IMR-90 (cell line): ENCODE data around the gene RPL41. TPM values are rescaled to one million over a fixed set of nuclear protein-coding genes. Genes with fewer than 3 reads are reported as not detected.

Experiments
- ATAC-seq: fragments of 200-7000 bp; cut with Tn5 transposase; 2 replicates; pipeline ENCODE4 v1.9.1; 2020; ENCODE audit warnings: low read depth, mild to moderate bottlenecking, moderate library complexity
- Bru-seq: library from RNA; stranded (reverse); fragments of 400-500 nt; gene quantifications from one replicate; lab custom pipeline; 2021; lab: Mats Ljungman, UMichigan
- BruChase-seq, 2 experiments: library from RNA; stranded (reverse); fragments of 400-500 nt; gene quantifications; one replicate each; lab custom pipeline; 2021; lab: Mats Ljungman, UMichigan
- BruUV-seq: library from RNA; stranded (reverse); fragments of 400-500 nt; replicated peaks from 2 replicates; lab custom pipeline; 2021; lab: Mats Ljungman, UMichigan
- CTCF ChIA-PET: fragments of 300-600 bp; formaldehyde crosslinking; extraction: SDS; loops from one replicate; lab custom pipeline; 2021; ENCODE audit warnings: antibody characterized with exemption; lab: Yijun Ruan, JAX
- POLR2A ChIA-PET: fragments of 300-600 bp; sonication (Branson Sonifier 250); formaldehyde crosslinking; loops from one replicate; lab custom pipeline; 2022; ENCODE audit warnings: antibody characterized with exemption; ENCODE audit not compliant: unreplicated experiment; lab: Charles Lee
- DNase-seq: peaks from one replicate; pipeline ENCODE4 v3.0.0; 2013
- H2AFZ ChIP-seq: replicated peaks from 2 replicates; pipeline ENCODE3; 2013; ENCODE audit warnings: low read length, mild to moderate bottlenecking; ENCODE audit not compliant: poor library complexity
- H2AK5ac ChIP-seq: 2 replicates; pipeline ENCODE4 v1.6.1; 2013; ENCODE audit warnings: low read depth, low read length, inconsistent platforms
- H2AK9ac ChIP-seq: replicated peaks from 2 replicates; pipeline ENCODE3; 2013; ENCODE audit warnings: mild to moderate bottlenecking, low read depth, low read length, moderate library complexity; ENCODE audit not compliant: poor library complexity
- H2BK120ac ChIP-seq: 2 replicates; pipeline ENCODE4 v1.6.1; 2013; ENCODE audit warnings: low read depth, low read length, inconsistent platforms
- H2BK15ac ChIP-seq: 3 replicates; pipeline ENCODE4 v1.6.1; 2013; ENCODE audit warnings: low read depth, low read length, inconsistent platforms
- H2BK20ac ChIP-seq: 2 replicates; pipeline ENCODE4 v1.6.1; 2013; ENCODE audit warnings: low read depth, mild to moderate bottlenecking, inconsistent platforms, low read length, moderate library complexity
- H2BK5ac ChIP-seq: 2 replicates; pipeline ENCODE4 v1.6.1; 2013; ENCODE audit warnings: mild to moderate bottlenecking, low read depth, low read length, inconsistent platforms; ENCODE audit not compliant: poor library complexity, severe bottlenecking
- H3K14ac ChIP-seq: replicated peaks from 2 replicates; pipeline ENCODE4 v1.6.1; 2013; ENCODE audit warnings: low read depth, low read length, inconsistent platforms
- H3K18ac ChIP-seq: 2 replicates; pipeline ENCODE4 v1.6.1; 2013; ENCODE audit warnings: low read depth, low read length, control low read depth
- H3K23ac ChIP-seq: 2 replicates; pipeline ENCODE4 v1.6.1; 2013; ENCODE audit warnings: low read depth, low read length, inconsistent platforms
- H3K27ac ChIP-seq: 2 replicates; pipeline ENCODE4 v1.5.1; 2013; ENCODE audit warnings: mild to moderate bottlenecking, control low read depth, low read length; ENCODE audit not compliant: insufficient read depth
- H3K27me3 ChIP-seq: 2 replicates; pipeline ENCODE4 v1.6.1; 2013; ENCODE audit warnings: low read length; ENCODE audit not compliant: control insufficient read depth, insufficient read depth
- H3K36me3 ChIP-seq: 2 replicates; pipeline ENCODE4 v1.6.1; 2013; ENCODE audit warnings: low read length, mixed read lengths; ENCODE audit not compliant: control insufficient read depth, insufficient read depth
- H3K4ac ChIP-seq: 2 replicates; pipeline ENCODE4 v1.6.1; 2013; ENCODE audit warnings: low read depth, low read length, inconsistent platforms
- H3K4me1 ChIP-seq: 2 replicates; pipeline ENCODE4 v1.6.1; 2013; ENCODE audit warnings: low read length, mixed read lengths; ENCODE audit not compliant: control insufficient read depth, insufficient read depth
- H3K4me2 ChIP-seq: 2 replicates; pipeline ENCODE4 v1.6.1; 2013; ENCODE audit warnings: low read depth, mild to moderate bottlenecking, control low read depth, low read length, moderate library complexity
- H3K4me3 ChIP-seq: 2 replicates; pipeline ENCODE4 v1.5.1; 2013; ENCODE audit warnings: low read depth, mild to moderate bottlenecking, control low read depth, low read length, moderate library complexity; ENCODE audit not compliant: insufficient read depth
- H3K56ac ChIP-seq: 2 replicates; pipeline ENCODE4 v1.6.1; 2013; ENCODE audit warnings: low read length, inconsistent platforms; ENCODE audit not compliant: insufficient read depth; ENCODE audit errors: extremely low read depth
- H3K79me1 ChIP-seq, 2 experiments: 2 replicates each; pipeline ENCODE4 v1.6.1; 2013; ENCODE audit warnings: low read length in 2 of 2, inconsistent platforms in 1 of 2, low read depth in 1 of 2
- H3K9ac ChIP-seq: 2 replicates; pipeline ENCODE4 v1.6.1; 2013; ENCODE audit warnings: low read depth, low read length, control low read depth
- H3K9me1 ChIP-seq: 2 replicates; pipeline ENCODE4 v1.6.1; 2013; ENCODE audit warnings: low read length, inconsistent platforms; ENCODE audit not compliant: insufficient read depth
- H3K9me3 ChIP-seq: 2 replicates; pipeline ENCODE4 v1.6.1; 2013; ENCODE audit warnings: low read length; ENCODE audit not compliant: control insufficient read depth, insufficient read depth
- H4K20me1 ChIP-seq: 2 replicates; pipeline ENCODE4 v1.6.1; 2013; ENCODE audit warnings: low read length, inconsistent platforms; ENCODE audit not compliant: insufficient read depth
- H4K5ac ChIP-seq: 2 replicates; pipeline ENCODE4 v1.6.1; 2013; ENCODE audit warnings: mild to moderate bottlenecking, low read depth, low read length, control low read depth
- H4K8ac ChIP-seq, 2 experiments: 2 replicates each; pipeline ENCODE4 v1.6.1; 2013; ENCODE audit warnings: low read depth in 2 of 2, low read length in 2 of 2, control low read depth in 1 of 2, inconsistent platforms in 1 of 2
- H4K91ac ChIP-seq: 2 replicates; pipeline ENCODE4 v1.6.1; 2013; ENCODE audit warnings: low read depth, low read length, inconsistent platforms; ENCODE audit not compliant: insufficient read depth
- BHLHE40 ChIP-seq: fragments of 150-350 bp; IDR thresholded peaks from 2 replicates; pipeline ENCODE4 v1.6.1; 2016; ENCODE audit warnings: mild to moderate bottlenecking, low read depth, low read length
- CEBPB ChIP-seq: IDR thresholded peaks from 2 replicates; pipeline ENCODE4 v1.6.1; 2012; ENCODE audit warnings: low read depth, low read length, improper control_type of control experiment
- CHD1 ChIP-seq: IDR thresholded peaks from 2 replicates; pipeline ENCODE4 v1.6.1; 2012; ENCODE audit warnings: low read depth, low read length, improper control_type of control experiment
- FOS ChIP-seq: fragments of 150-350 bp; IDR thresholded peaks from 2 replicates; pipeline ENCODE4 v1.6.1; 2016; ENCODE audit warnings: low read depth, low read length
- MAZ ChIP-seq: IDR thresholded peaks from 2 replicates; pipeline ENCODE4 v1.6.1; 2012; ENCODE audit warnings: low read depth, mild to moderate bottlenecking, low read length, improper control_type of control experiment, moderate library complexity, borderline replicate concordance
- MXI1 ChIP-seq: IDR thresholded peaks from 2 replicates; pipeline ENCODE4 v1.6.1; 2012; ENCODE audit warnings: low read depth, mild to moderate bottlenecking, low read length, moderate library complexity, borderline replicate concordance
- POLR2A ChIP-seq: IDR thresholded peaks from 2 replicates; pipeline ENCODE4 v1.6.1; 2012; ENCODE audit warnings: mild to moderate bottlenecking, low read depth, low read length
- RAD21 ChIP-seq: IDR thresholded peaks from 2 replicates; pipeline ENCODE4 v1.6.1; 2012; ENCODE audit warnings: low read length, improper control_type of control experiment
- RFX5 ChIP-seq: IDR thresholded peaks from 2 replicates; pipeline ENCODE4 v1.8.0; 2012; ENCODE audit warnings: low read depth, mild to moderate bottlenecking, low read length, moderate library complexity
- SMC3 ChIP-seq: fragments of 150-350 bp; IDR thresholded peaks from 2 replicates; pipeline ENCODE4 v1.6.1; 2016; ENCODE audit warnings: low read depth, mild to moderate bottlenecking, antibody characterized with exemption, low read length, moderate library complexity
- WGBS, 2 experiments: methylation state at CpG; one replicate each; pipeline versions ENCODE4 v1.1.5 to v1.1.7; 2013; ENCODE audit warnings: missing lambda C conversion rate in 2 of 2; ENCODE audit not compliant: insufficient read length in 1 of 2; ENCODE audit errors: extremely low coverage in 2 of 2; 5-methylcytosine and 5-hydroxymethylcytosine counted together
- dilution Hi-C: fragments of 300-500 bp; cut with HindIII; formaldehyde crosslinking; loops from one replicate; pipeline ENCODE4 v1.14.3; 2018; ENCODE audit warnings: low sequenced_read_pairs; ENCODE audit not compliant: unreplicated experiment
- in situ Hi-C: fragments of 300-500 bp; cut with MboI; formaldehyde crosslinking; loops from 3 replicates; pipeline ENCODE4 v1.14.3; 2019; ENCODE audit warnings: low sequenced_read_pairs, inconsistent platforms, mixed read lengths
- intact Hi-C: fragments of 100-400 bp; cut with micrococcal nuclease; formaldehyde crosslinking; loops from 2 replicates; pipeline ENCODE4 v1.10.0; 2022
- long read RNA-seq: library from polyadenylated mRNA; unstranded; transcript quantifications from one replicate; pipeline ENCODE4 v2.0.0, GENCODE V29; 2021; ENCODE audit not compliant: unreplicated experiment
- polyA plus RNA-seq, 3 experiments: library from polyadenylated mRNA; depleted of rRNA; stranded (reverse); fragments of >200 nt; gene quantifications; 2 replicates each; pipeline ENCODE4 v1.2.3, GENCODE V29; 2012; ENCODE audit warnings: low replicate concordance in 1 of 3
- total RNA-seq: library from RNA; depleted of rRNA; stranded (reverse); fragments of >200 nt; gene quantifications from 2 replicates; pipeline ENCODE4 v1.2.3, GENCODE V29; 2012; rRNA removed
- TF ChIP-seq, protein P1 (sequence below): fragments of 150-350 bp; IDR thresholded peaks from 2 replicates; pipeline ENCODE4 v1.6.1; 2017; ENCODE audit warnings: mild to moderate bottlenecking, antibody characterized with exemption, low read length, low read depth

The RPL41 gene
- total RNA-seq (1,119 and 1,341 TPM in 2 replicates), polyA plus RNA-seq (2012; rRNA removed) (8,623 and 9,394 TPM in 2 replicates), Bru-seq, nascent RNA (percentile 98 among the genes with signal in this experiment), BruChase-seq, experiment 1, labeled RNA remaining after a 6-hour chase (percentile 94 among the genes with signal in this experiment), BruChase-seq, experiment 2, labeled RNA remaining after a 2-hour chase (percentile 95 among the genes with signal in this experiment)
- polyA plus RNA-seq (2012; cell fraction: cytosol; rRNA removed) = 2,295 and 6,760 TPM in 2 replicates
- 409 and 2,237 TPM in 2 replicates for polyA plus RNA-seq (2012; cell fraction: nucleus; rRNA removed; ENCODE audit: low replicate concordance)
- long read RNA-seq, transcript RPL41-202 (4 exons, 469 nt) = major isoform, 1,179 of 1,355 reads
- long read RNA-seq, transcript RPL41-204 (3 exons, 699 nt) = minor isoform, 17 of 1,355 reads
- long read RNA-seq, partial matches to known transcripts = 2 of 1,355 reads
- long read RNA-seq, other reads (novel, unspliced or antisense) = 152 of 1,355 reads

DNA sequence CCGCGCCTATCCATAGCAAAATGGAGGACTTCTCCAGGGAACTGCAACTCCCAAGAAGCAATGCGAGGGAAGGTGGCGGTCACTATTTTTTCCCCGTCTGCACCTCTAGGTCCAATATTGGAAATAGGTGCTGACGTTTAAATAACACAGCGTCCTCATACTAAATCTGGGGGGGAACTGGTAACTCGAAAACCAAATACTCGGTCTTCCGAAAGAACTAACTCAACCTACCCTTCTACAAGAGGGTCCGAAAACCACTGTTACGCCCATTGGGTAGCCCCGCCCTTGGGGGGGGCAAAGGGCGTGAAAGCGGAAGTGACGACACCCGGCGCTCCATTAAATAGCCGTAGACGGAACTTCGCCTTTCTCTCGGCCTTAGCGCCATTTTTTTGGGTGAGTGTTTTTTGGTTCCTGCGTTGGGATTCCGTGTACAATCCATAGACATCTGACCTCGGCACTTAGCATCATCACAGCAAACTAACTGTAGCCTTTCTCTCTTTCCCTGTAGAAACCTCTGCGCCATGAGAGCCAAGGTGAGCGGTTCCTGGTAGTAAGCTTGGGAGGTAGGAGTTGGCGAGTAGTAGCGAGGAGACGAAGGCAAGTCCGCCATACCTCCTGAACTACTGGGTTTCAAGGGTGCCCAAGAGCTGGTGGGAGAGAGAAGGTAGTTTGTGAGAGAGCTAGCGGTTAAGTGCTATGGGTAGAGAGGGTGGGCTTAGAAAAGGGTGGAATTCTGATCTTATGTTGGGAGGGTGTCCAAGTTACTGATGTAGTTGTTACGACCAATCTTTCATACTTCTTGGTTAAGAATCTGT is at the start of gene RPL41:
TSS of gene RPL41 (plus strand) at position 367 of the 815 bp plus-strand sequence.
- peak within 1 kb of the TSS; percentile 99 for H3K9ac ChIP-seq
- H3K79me1 ChIP-seq = peaks cover 7 to 43% of the 10 kb centered on the region in 2 experiments; a peak in 3 of 4 replicates
- peak within 1 kb of the TSS; percentile 82 for H2AFZ ChIP-seq
- ATAC-seq (peak; percentile 61), DNase-seq (peak; percentile 91)
- peak within 1 kb of the TSS; percentile 86 to 97 for H4K8ac ChIP-seq
- intact Hi-C loops = no loop called here
- BruUV-seq = TSS peak; percentile 97
- H4K91ac ChIP-seq = peak within 1 kb of the TSS; percentile 96
- TF ChIP-seq POLR2A (peak; percentile 100), SMC3 (no peak; the same call in 1 of the 2 replicates), CEBPB (0 out of 2 replicates have a peak, but pooled peaks have one; percentile 10), FOS (no peak), RFX5 (no peak), MAZ (peak; percentile 97), BHLHE40 (no peak), RAD21 (no peak), CHD1 (no peak), MXI1 (no peak)
- TF ChIP-seq, protein P1, sequence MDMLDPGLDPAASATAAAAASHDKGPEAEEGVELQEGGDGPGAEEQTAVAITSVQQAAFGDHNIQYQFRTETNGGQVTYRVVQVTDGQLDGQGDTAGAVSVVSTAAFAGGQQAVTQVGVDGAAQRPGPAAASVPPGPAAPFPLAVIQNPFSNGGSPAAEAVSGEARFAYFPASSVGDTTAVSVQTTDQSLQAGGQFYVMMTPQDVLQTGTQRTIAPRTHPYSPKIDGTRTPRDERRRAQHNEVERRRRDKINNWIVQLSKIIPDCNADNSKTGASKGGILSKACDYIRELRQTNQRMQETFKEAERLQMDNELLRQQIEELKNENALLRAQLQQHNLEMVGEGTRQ = no peak
- H3K9me3 ChIP-seq = no peaks in the 10 kb centered on the region
- in situ Hi-C loops = no loop called here
- CTCF ChIA-PET = interaction anchor here (1.6 to 3.9 kb wide), 3 partner anchors 10 to 73 kb away, joined by 4 to 27 read pairs (median 4); partner anchors contain the start of gene SMARCC2
- dilution Hi-C loops = no loop called here
- H3K27me3 ChIP-seq = no peaks in the 10 kb centered on the region
- peak within 1 kb of the TSS; percentile 95 for H3K27ac ChIP-seq
- H3K18ac ChIP-seq = peak within 1 kb of the TSS; percentile 72
- H2BK20ac ChIP-seq = peak within 1 kb of the TSS; percentile 66; the same call in 1 of the 2 replicates
- H2AK9ac ChIP-seq = peak within 1 kb of the TSS; percentile 95
- H3K4me3 ChIP-seq = peak within 1 kb of the TSS; percentile 85
- peaks cover 24% of the 10 kb centered on the region for H3K36me3 ChIP-seq
- H4K5ac ChIP-seq = peak within 1 kb of the TSS; percentile 77
- peak within 1 kb of the TSS; percentile 94 for H2BK5ac ChIP-seq
- H3K14ac ChIP-seq = peak within 1 kb of the TSS; percentile 100
- H3K4me1 ChIP-seq = peaks cover 7% of the 10 kb centered on the region
- H3K23ac ChIP-seq = peak within 1 kb of the TSS; percentile 99
- 0% methylated on average over 11 of the region's 34 CpGs; no CpG with 5 or more reads in 1 of the 2 experiments for WGBS, 2 experiments
- no peaks in the 10 kb centered on the region for H3K9me1 ChIP-seq
- peak within 1 kb of the TSS; percentile 92; the same call in 2 of the 3 replicates for H2BK15ac ChIP-seq
- peak within 1 kb of the TSS; percentile 84 for H2BK120ac ChIP-seq
- H3K4me2 ChIP-seq = peak within 1 kb of the TSS; percentile 71
- peak within 1 kb of the TSS; percentile 99 for H3K4ac ChIP-seq
- POLR2A ChIA-PET = interaction anchor here (0.9 to 1.0 kb wide), 2 partner anchors 12 to 63 kb away, joined by 3 to 14 read pairs; partner anchors contain the start of gene PA2G4
- H2AK5ac ChIP-seq = peak within 1 kb of the TSS; percentile 100
- peak within 1 kb of the TSS; percentile 98 for H3K56ac ChIP-seq
- peaks cover 7% of the 10 kb centered on the region for H4K20me1 ChIP-seq
